Brain microvascular endothelial cell (primary cell): ENCODE measurements around the gene TSC22D1.

Experiments used
- DNase-seq: peaks from one replicate; pipeline ENCODE4 v3.0.0-alpha.2; 2020
- H3K27ac ChIP-seq: fragments of 250-450 bp; sonication (Bioruptor Pico); 2 replicates; pipeline ENCODE4 v1.5.1; 2020; ENCODE audit warnings: mild to moderate bottlenecking, moderate library complexity
- H3K27me3 ChIP-seq: fragments of 250-450 bp; sonication (Bioruptor Pico); replicated peaks from 2 replicates; pipeline ENCODE4 v1.5.1; 2020; ENCODE audit warnings: mild to moderate bottlenecking
- H3K36me3 ChIP-seq: fragments of 250-450 bp; sonication (Bioruptor Pico); replicated peaks from 2 replicates; pipeline ENCODE4 v1.5.1; 2020; ENCODE audit warnings: mild to moderate bottlenecking
- H3K4me3 ChIP-seq: 2 replicates; pipeline ENCODE4 v1.5.1; 2011; ENCODE audit warnings: low read depth, mild to moderate bottlenecking, control low read depth, low read length, moderate library complexity
- in situ Hi-C: cut with HindIII; loops from 2 replicates; pipeline ENCODE4 v1.10.0; 2017; ENCODE audit warnings: low sequenced_read_pairs, low pct_ligation_motif_present
- TF ChIP-seq, protein P1 (sequence below): IDR thresholded peaks from 2 replicates; pipeline ENCODE4 v1.5.1; 2011; ENCODE audit warnings: low read depth, mild to moderate bottlenecking, moderate library complexity, low read length, control low read depth, inconsistent platforms; ENCODE audit errors: missing control alignments

TSC22D1 gene

DNA sequence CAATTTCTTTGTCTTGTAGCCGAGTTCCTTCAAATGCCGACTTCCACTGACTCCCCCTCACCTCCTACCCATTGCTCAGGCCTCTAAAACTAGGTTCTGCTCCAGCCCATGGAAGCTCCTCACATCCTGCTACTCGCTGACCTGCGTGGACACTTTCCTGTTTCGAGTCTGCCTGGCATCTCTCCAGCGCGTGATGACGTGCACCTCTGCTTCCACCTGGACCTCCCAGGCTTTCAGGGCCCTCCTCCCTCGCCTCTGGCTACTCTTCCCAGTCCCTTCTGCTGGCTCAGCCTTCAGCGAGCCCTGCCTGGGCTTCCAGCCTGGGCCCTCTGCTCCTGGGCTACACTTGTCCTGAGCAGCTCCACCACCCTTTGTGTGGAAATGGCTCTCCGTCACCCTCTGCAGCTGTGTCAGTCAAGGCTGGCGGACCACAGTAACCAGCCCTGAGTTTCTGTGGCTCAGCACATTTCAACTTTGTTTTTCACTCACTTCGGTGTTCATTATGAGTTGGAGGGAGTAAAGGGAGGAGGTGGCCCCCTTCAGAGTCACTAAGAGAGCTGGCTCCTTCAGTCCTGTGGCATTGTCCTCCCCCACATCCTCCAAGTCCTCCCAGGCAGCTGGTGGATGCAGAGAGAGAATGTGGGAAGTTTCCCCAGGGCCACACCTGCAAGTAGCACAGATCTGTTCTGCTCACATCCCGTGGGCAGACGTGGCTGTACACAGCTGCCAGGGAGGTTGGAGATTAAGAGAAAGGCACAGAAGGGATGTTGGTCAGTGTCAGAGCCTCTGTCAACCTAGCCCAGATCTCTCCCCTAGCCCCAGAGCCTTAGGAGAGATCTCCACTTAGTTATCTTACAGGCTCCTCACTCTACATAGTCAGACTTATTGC, 153.1 kb downstream of the TSC22D1 start:
- Histone ChIP-seq H3K27ac (no peak overlapping the region), H3K4me3 (no peak overlapping the region), H3K27me3 (no peaks in the 10 kb centered on the region), H3K36me3 (no peaks in the 10 kb centered on the region)
- TF ChIP-seq, protein P1, sequence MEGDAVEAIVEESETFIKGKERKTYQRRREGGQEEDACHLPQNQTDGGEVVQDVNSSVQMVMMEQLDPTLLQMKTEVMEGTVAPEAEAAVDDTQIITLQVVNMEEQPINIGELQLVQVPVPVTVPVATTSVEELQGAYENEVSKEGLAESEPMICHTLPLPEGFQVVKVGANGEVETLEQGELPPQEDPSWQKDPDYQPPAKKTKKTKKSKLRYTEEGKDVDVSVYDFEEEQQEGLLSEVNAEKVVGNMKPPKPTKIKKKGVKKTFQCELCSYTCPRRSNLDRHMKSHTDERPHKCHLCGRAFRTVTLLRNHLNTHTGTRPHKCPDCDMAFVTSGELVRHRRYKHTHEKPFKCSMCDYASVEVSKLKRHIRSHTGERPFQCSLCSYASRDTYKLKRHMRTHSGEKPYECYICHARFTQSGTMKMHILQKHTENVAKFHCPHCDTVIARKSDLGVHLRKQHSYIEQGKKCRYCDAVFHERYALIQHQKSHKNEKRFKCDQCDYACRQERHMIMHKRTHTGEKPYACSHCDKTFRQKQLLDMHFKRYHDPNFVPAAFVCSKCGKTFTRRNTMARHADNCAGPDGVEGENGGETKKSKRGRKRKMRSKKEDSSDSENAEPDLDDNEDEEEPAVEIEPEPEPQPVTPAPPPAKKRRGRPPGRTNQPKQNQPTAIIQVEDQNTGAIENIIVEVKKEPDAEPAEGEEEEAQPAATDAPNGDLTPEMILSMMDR, result no peak
- in situ Hi-C loops, result no loop called here
- no peak for DNase-seq

DNA sequence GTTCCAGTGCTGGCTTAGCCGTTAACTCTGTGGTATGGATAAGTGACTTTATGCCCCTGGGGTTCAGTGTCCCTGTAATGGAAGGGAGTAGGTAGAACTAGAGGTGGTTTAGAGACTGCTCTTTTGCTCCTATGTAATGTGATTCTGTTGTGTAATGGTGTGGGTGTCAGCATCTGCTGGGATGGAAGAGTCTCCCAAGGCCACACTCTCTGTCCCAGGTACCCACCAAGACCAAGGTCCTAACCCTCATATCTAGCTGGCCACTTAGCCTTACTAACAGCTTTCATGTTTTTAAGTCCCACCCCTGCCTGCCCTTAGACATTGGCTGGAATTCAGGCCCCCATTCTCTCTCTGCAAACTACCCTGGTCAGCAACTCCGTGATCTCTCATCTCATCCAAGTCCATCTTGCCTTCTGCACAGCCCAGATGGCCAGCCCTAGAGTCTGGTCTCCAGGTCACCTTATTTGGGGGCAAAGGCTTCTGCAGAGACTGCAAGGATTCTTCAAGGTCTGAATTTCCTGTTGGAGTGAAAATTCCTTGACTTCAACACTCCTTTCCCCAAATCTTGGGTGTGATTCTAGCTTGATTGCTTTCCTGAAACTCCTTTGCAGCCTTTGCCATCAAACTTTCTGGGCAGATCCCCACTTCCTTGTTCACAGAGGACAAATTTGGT, 154.1 kb downstream of the TSC22D1 start:
- no peak overlapping the region for H3K27ac ChIP-seq

GRCh38 chr13:44420376-44421220, 155.5 kb downstream of the TSC22D1 start:
- Histone ChIP-seq H3K36me3 (no peaks in the 10 kb centered on the region), H3K4me3 (no peak overlapping the region), H3K27me3 (no peaks in the 10 kb centered on the region), H3K27ac (no peak overlapping the region)
- TF ChIP-seq, protein P1, result no peak
- in situ Hi-C loops, result no loop called here
- no peak for DNase-seq

More for the DNA sequence above, 154.1 kb downstream of the TSC22D1 start:
- H3K36me3 ChIP-seq, result no peaks in the 10 kb centered on the region
- no peaks in the 10 kb centered on the region for H3K27me3 ChIP-seq
- in situ Hi-C loops, result no loop called here
- DNase-seq, result no peak
- H3K4me3 ChIP-seq, result no peak overlapping the region
- TF ChIP-seq, protein P1, result no peak

DNA sequence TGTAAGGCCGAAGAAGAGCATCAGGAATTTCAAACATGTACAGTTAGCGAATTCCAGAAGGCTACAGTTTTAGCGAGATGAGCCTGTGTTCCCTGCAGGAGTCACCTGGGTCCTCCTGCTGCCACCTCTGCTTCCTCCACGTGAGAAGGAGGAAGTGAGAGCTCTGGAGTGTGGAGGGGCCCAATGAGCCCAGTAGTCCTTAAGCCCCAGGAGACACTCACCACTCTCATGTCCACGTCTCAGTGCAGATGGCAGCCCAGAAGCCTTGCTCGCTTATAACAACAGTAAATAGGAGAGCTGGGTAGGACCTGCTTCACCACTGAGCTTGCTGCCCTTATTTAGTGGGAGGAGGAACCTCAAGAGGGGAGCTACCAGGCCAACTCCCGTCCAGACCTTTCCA, 158.3 kb downstream of the TSC22D1 start:
- Histone ChIP-seq H3K27ac (no peak overlapping the region), H3K4me3 (no peak overlapping the region), H3K27me3 (no peaks in the 10 kb centered on the region), H3K36me3 (no peaks in the 10 kb centered on the region)
- in situ Hi-C loops, result no loop called here
- TF ChIP-seq, protein P1, result no peak
- DNase-seq, result no peak

- TF ChIP-seq, protein P1, result no peak
- H3K36me3 ChIP-seq, result no peaks in the 10 kb centered on the region
- in situ Hi-C loops, result no loop called here
Measured at GRCh38 chr13:44417446-44417845, 158.7 kb downstream of the TSC22D1 start.

More at GRCh38 chr13:44417446-44417845, 158.7 kb downstream of the TSC22D1 start:
- no peak overlapping the region for H3K27ac ChIP-seq
- DNase-seq, result no peak
- H3K4me3 ChIP-seq, result no peak overlapping the region
- no peaks in the 10 kb centered on the region for H3K27me3 ChIP-seq
